Mucosa of rectum (tissue), 2 donors: Measurements from ENCODE around the gene KRTAP20-1.

Source experiments
- H3K27ac ChIP-seq, 2 donors: one replicate each; pipeline ENCODE4 v1.7.0; 2013; ENCODE audit warnings: inconsistent platforms in 2 of 2, low read depth in 2 of 2, low read length in 2 of 2
- H3K27me3 ChIP-seq, 2 donors: one replicate each; pipeline ENCODE4 v1.7.0; 2013; ENCODE audit warnings: low read length in 2 of 2; ENCODE audit not compliant: control insufficient read depth in 2 of 2, insufficient read depth in 2 of 2
- H3K36me3 ChIP-seq, 2 donors: one replicate each; pipeline ENCODE4 v1.7.0; 2013; ENCODE audit warnings: low read length in 2 of 2; ENCODE audit not compliant: control insufficient read depth in 2 of 2, insufficient read depth in 2 of 2
- H3K4me1 ChIP-seq, 2 donors: one replicate each; pipeline ENCODE4 v1.7.0; 2013; ENCODE audit warnings: low read length in 2 of 2, mild to moderate bottlenecking in 1 of 2; ENCODE audit not compliant: control insufficient read depth in 2 of 2, insufficient read depth in 2 of 2
- H3K4me3 ChIP-seq, 2 donors: one replicate each; pipeline ENCODE4 v1.7.0; 2013; ENCODE audit warnings: low read length in 2 of 2
- H3K9ac ChIP-seq, 2 donors: one replicate each; pipeline ENCODE4 v1.7.0; 2013; ENCODE audit warnings: low read length in 2 of 2, low read depth in 1 of 2, mild to moderate bottlenecking in 1 of 2
- H3K9me3 ChIP-seq, 2 donors: one replicate each; pipeline ENCODE4 v1.7.0; 2013; ENCODE audit warnings: low read length in 2 of 2; ENCODE audit not compliant: control insufficient read depth in 2 of 2
- donor health status: healthy.
- donor health status: Normal muscosa, but diverticular disease.

The KRTAP20-1 gene

DNA sequence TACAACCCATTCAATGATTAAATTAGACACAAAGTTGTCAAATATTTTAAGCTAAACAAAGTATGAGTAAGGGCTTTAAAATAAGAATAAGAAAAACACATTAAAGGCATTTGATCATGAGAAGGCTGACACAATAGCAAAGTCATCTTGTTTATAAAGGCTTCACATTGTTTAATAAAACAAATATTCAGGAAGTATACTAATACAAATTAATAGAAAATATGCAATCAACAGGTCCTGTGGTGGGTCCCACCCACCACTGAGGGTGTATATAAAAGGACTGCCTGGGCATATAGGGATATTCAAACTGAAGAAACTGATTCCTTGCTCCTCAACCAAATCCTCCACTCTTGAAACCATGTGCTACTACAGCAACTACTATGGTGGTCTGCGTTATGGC lies 18.7 kb downstream of the KRTAP20-1 start, which contains the start of gene KRTAP20-2:
Gene KRTAP20-2 (plus strand): TSS at position 301 of the 400 bp plus-strand sequence. CDS start 58 bp downstream, at position 359.
- peaks cover 0 to 5% of the 10 kb centered on the region in 2 donors for H3K9me3 ChIP-seq
- no peaks in the 10 kb centered on the region for H3K4me1 ChIP-seq
- no peak within 1 kb of the TSS for H3K9ac ChIP-seq
- H3K27ac ChIP-seq: no peak within 1 kb of the TSS
- no peak within 1 kb of the TSS for H3K4me3 ChIP-seq
- no peaks in the 10 kb centered on the region for H3K27me3 ChIP-seq
- H3K36me3 ChIP-seq: no peaks in the 10 kb centered on the region

DNA sequence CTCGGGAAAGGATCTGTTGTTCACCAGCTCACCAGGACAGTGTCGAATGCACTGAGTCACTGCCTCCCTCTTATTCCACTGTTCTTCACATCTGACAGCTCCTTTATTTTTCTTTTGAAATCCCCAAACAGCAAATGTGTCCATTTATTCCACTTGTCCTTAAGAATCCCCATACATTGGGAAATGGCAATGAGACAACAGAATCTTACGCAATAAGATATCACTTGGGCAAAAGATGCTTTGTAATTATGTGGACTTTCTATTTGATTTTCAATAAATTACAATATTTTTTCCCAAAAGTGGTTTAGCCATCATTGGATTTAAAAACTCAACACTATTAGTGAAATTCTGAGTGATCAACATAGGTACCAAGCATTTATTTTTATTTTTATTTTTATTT lies 22.5 kb downstream of the KRTAP20-1 start:
- Histone ChIP-seq H3K9ac (no peak overlapping the region), H3K4me1 (no peaks in the 10 kb centered on the region), H3K9me3 (peaks cover 0 to 3% of the 10 kb centered on the region in 2 donors)

DNA sequence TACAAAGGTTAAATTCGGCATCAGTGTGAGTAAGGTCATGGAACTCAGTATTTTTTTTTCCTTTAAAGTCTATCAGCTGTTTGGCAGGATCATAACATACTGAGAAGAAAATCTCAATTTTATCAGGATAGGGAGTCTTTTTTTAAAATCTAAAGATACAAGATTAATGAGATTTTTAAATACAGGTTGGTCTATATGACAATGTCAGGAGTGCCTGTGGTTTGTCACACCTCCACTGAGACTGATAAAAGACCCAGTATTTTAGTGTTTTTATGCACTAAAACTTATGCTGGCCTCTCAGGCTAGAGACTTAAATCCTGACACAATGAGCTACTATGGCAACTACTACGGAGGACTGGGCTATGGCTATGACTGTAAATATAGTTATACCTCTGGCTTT lies 26.3 kb downstream of the KRTAP20-1 start, which contains the start of gene KRTAP20-3:
Gene KRTAP20-3 (plus strand): TSS at position 301 of the 400 bp plus-strand sequence.
- no peak within 1 kb of the TSS for H3K4me3 ChIP-seq
- H3K27me3 ChIP-seq: no peaks in the 10 kb centered on the region
- H3K27ac ChIP-seq: no peak within 1 kb of the TSS
- H3K4me1 ChIP-seq: no peaks in the 10 kb centered on the region
- H3K9ac ChIP-seq: no peak within 1 kb of the TSS
- peaks cover 0 to 6% of the 10 kb centered on the region in 2 donors for H3K9me3 ChIP-seq
- H3K36me3 ChIP-seq: no peaks in the 10 kb centered on the region

More for the DNA sequence above, 22.5 kb downstream of the KRTAP20-1 start:
- H3K27me3 ChIP-seq: no peaks in the 10 kb centered on the region
- no peak overlapping the region for H3K4me3 ChIP-seq
- H3K36me3 ChIP-seq: no peaks in the 10 kb centered on the region
- H3K27ac ChIP-seq: no peak overlapping the region

DNA sequence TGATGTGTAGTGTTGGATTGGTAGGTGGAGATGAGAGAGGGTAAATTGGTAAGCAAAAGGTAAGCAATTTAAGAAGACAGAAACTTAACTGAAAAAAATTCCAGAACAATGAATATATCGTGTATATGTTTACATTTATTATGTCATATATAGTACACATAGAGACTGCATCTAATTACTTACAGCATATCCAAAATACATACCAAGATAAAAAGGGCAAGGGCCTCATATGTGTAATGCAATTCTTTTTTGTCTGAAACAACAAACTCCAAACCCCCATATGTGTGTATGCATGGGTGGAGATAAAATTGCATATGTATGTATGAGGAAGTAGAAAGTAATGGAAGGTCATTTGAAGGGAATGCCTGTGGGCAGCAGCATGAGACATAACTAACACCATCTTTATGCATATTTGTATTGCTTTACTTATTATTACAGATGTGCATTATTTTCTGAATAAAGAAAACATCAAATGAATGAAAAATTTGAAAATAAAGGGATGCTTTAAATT lies 30.7 kb downstream of the KRTAP20-1 start:
- Histone ChIP-seq H3K4me3 (no peak overlapping the region), H3K27ac (no peak overlapping the region), H3K27me3 (no peaks in the 10 kb centered on the region), H3K4me1 (no peaks in the 10 kb centered on the region), H3K9me3 (peaks cover 0 to 2% of the 10 kb centered on the region in 2 donors), H3K36me3 (no peaks in the 10 kb centered on the region), H3K9ac (no peak overlapping the region)

DNA sequence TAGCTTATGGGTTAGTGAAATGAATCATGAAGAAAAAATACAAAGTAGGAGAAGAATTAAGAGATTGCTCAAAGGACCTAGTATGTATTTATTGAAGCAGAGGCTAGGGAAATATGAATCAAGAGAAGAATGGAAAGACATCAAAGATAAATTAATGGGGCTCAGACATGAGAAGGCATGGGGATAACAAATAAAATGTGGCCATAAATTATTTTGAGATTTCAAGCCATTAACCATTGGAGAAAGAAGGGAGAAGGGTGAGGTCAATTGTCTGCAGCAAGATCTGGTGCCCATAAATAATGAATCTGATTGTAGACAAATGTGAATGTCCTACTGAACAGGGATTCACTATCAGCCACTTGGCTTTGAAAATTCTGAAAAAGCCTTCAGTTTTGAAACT lies 36.7 kb downstream of the KRTAP20-1 start:
- Histone ChIP-seq H3K27ac (no peak overlapping the region), H3K9me3 (no peaks in the 10 kb centered on the region), H3K36me3 (no peaks in the 10 kb centered on the region), H3K27me3 (no peaks in the 10 kb centered on the region), H3K4me1 (no peaks in the 10 kb centered on the region), H3K9ac (no peak overlapping the region), H3K4me3 (no peak overlapping the region)
